Esophagus muscularis mucosa (tissue), 4 donors: Measurements from ENCODE around the gene DNAH12. TPM values are rescaled to one million over a fixed set of nuclear protein-coding genes. Genes with fewer than 3 reads are reported as not detected.

Experiments
- DNase-seq: peaks from one replicate; pipeline ENCODE4 v3.0.0-alpha.2; 2017; ENCODE audit errors: extremely low spot score
- H3K27ac ChIP-seq, 4 donors: fragments of 200-600 bp; sonication (generic); replicated peaks in 1 of 4; 1 replicate in 3 of 4; 2 replicates in 1 of 4; pipeline ENCODE4 v1.5.1; 2016 to 2019; ENCODE audit warnings: mild to moderate bottlenecking in 1 of 4
- H3K27me3 ChIP-seq, 4 donors: fragments of 200-600 bp; sonication (generic); one replicate each; pipeline versions ENCODE4 v1.5.1 to v1.6.0; 2016 to 2019
- H3K36me3 ChIP-seq, 4 donors: fragments of 200-600 bp; sonication (generic); one replicate each; pipeline ENCODE4 v1.5.1; 2016 to 2019
- H3K4me1 ChIP-seq, 4 donors: fragments of 200-600 bp; sonication (generic); one replicate each; pipeline ENCODE4 v1.5.1; 2016 to 2019
- H3K4me3 ChIP-seq, 4 donors: fragments of 200-600 bp; sonication (generic); 1 replicate in 2 of 4; 2 replicates in 2 of 4; pipeline ENCODE4 v1.5.1; 2016 to 2019; ENCODE audit warnings: mild to moderate bottlenecking in 4 of 4, moderate library complexity in 1 of 4
- H3K9me3 ChIP-seq, 4 donors: fragments of 200-600 bp; sonication (generic); 1 replicate in 3 of 4; 2 replicates in 1 of 4; pipeline ENCODE4 v1.5.1; 2016 to 2019
- EP300 ChIP-seq: sonication (generic); formaldehyde crosslinking; IDR thresholded peaks from one replicate; pipeline ENCODE4 v1.6.1; 2017; ENCODE audit warnings: antibody characterized with exemption
- POLR2A ChIP-seq: fragments of 450-650 bp; IDR thresholded peaks from one replicate; pipeline ENCODE4 v1.6.1; 2017; ENCODE audit warnings: antibody characterized with exemption, moderate library complexity, mild to moderate bottlenecking, low read depth
- POLR2AphosphoS5 ChIP-seq, 2 donors: sonication (generic); formaldehyde crosslinking; IDR thresholded peaks; one replicate each; pipeline ENCODE4 v1.6.1; 2017; ENCODE audit warnings: antibody characterized with exemption in 2 of 2
- WGBS: methylation state at CpG from one replicate; pipeline ENCODE4 v1.1.5; 2018; 5-methylcytosine and 5-hydroxymethylcytosine counted together
- intact Hi-C: fragments of 100-400 bp; cut with DNase I; formaldehyde crosslinking; loops from one replicate; pipeline ENCODE4 v1.15.1; 2023
- total RNA-seq, 4 donors: library from RNA; depleted of rRNA; stranded (reverse); fragments of >200 nt; gene quantifications; one replicate each; pipeline versions ENCODE4 v1.1.0 to v1.2.1, GENCODE V29; 2016
- TF ChIP-seq, protein P1 (sequence below), 3 experiments: fragments of 200-600 bp in 2 of 3; fragments of 450-650 bp in 1 of 3; sonication (generic) in 2 of 3; IDR thresholded peaks; one replicate each; pipeline ENCODE4 v1.5.1; 2017 to 2019; ENCODE audit warnings: antibody characterized with exemption in 3 of 3, mild to moderate bottlenecking in 2 of 3, moderate library complexity in 1 of 3

The DNAH12 gene
- total RNA-seq, 4 donors from 2014 or later: under 0.01 to 0.39 TPM; not detected in 2

DNA sequence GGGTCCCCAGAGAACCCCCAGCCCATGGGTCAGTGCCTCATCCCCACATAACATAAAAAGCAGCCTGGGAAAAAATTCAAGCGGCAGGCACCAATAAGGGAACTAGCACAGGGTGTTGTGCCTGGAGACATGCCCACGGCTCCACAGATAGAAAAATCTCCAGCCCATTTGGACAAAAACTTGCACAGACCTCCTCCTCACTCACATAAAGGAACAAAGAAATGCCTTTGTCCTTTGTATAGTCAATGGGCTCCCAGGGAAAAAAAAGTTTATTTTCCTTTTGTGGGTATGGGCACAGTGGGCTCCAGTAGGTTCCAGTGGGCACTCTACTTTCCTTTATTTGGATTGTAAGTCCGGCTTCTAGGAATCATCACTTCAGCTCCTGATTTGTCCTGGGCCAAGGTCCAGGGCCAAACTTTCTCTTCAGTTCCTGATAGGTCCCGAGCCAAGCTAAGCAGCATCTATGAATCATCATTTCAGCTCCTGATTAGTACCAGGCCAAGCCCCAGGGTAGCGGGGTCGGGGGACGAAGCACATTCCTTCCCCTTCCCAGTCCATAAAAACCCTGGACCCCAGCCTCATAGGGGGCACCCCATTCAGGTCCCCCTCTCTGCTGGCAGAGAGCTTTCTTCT, 1.6 kb upstream of the DNAH12 start:
- H3K4me3 ChIP-seq: no peak overlapping the region
- WGBS: 85% methylated on average over 7 of the region's 7 CpGs
- TF ChIP-seq EP300 (no peak), POLR2AphosphoS5 (IDR thresholded peaks at IDR 0.05) (no peak), POLR2A (no peak)
- TF ChIP-seq, protein P1, sequence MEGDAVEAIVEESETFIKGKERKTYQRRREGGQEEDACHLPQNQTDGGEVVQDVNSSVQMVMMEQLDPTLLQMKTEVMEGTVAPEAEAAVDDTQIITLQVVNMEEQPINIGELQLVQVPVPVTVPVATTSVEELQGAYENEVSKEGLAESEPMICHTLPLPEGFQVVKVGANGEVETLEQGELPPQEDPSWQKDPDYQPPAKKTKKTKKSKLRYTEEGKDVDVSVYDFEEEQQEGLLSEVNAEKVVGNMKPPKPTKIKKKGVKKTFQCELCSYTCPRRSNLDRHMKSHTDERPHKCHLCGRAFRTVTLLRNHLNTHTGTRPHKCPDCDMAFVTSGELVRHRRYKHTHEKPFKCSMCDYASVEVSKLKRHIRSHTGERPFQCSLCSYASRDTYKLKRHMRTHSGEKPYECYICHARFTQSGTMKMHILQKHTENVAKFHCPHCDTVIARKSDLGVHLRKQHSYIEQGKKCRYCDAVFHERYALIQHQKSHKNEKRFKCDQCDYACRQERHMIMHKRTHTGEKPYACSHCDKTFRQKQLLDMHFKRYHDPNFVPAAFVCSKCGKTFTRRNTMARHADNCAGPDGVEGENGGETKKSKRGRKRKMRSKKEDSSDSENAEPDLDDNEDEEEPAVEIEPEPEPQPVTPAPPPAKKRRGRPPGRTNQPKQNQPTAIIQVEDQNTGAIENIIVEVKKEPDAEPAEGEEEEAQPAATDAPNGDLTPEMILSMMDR (IDR thresholded peaks at IDR 0.05): no peak

DNA sequence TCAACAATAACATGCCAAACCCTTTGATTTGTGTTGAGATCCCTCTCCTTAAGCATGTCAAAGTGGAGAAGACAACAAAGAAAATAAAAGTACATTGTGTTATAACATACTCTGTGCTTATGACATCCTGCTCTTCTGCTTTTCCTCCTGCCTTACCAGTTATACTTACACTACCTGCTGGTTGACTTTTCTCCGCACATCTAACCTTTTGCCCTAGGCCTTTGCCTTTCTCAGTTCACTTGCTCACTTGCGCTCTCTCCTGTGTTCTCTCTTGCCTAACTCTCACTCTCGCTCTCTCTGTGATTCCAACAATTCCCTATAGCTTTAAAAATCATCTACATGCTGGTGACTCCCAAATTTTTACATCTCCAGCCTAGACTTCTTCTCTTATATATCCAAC, 5.7 kb downstream of the DNAH12 start:
- Histone ChIP-seq H3K4me3 (no peak overlapping the region), H3K27me3 (peaks cover 0 to 6% (median 0%) of the 10 kb centered on the region in 4 donors), H3K9me3 (no peaks in the 10 kb centered on the region), H3K4me1 (no peaks in the 10 kb centered on the region), H3K27ac (no peak overlapping the region), H3K36me3 (no peaks in the 10 kb centered on the region)
- intact Hi-C loops: no loop called here
- no peak for DNase-seq
- WGBS: 99% methylated on average over 3 of the region's 3 CpGs
- TF ChIP-seq EP300 (no peak), POLR2A (no peak), POLR2AphosphoS5 (IDR thresholded peaks at IDR 0.05) (no peak)
- TF ChIP-seq, protein P1 (IDR thresholded peaks at IDR 0.05): no peak

More for the DNA sequence above, 1.6 kb upstream of the DNAH12 start:
- H3K36me3 ChIP-seq: no peaks in the 10 kb centered on the region
- intact Hi-C loops: no loop called here
- DNase-seq: no peak
- H3K4me1 ChIP-seq: peaks cover 10 to 15% (median 12%) of the 10 kb centered on the region in 4 donors
- peaks cover 0 to 14% (median 2%) of the 10 kb centered on the region in 4 donors for H3K27me3 ChIP-seq
- no peaks in the 10 kb centered on the region for H3K9me3 ChIP-seq
- no peak overlapping the region for H3K27ac ChIP-seq

DNA sequence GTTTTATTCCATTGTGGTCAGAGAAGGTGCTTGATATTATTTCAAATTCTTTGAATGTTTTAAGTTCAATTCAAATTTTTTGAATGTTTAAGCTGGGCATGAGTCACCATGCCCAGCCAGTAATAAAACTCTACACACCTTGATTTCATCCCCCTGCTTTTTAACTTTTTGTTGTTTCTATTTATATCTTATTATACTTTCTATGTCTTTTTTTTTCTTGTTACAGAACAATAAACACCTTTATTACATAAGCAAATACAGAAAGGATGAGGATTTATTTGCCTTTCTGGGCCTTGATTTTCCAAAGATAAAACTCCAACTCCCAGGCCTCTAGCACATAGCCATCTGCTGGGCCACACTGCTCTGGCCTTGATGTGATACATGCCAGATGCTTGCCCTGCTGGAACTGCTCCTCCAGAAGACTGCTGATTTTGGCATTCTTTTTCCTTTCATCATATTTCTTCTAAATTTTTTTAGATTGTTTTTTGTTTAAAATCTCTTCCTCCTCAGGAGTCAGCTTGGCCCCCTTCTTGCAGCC, 14.0 kb downstream of the DNAH12 start:
- Histone ChIP-seq H3K27me3 (no peaks in the 10 kb centered on the region), H3K27ac (no peak overlapping the region), H3K4me1 (no peaks in the 10 kb centered on the region), H3K4me3 (no peak overlapping the region), H3K36me3 (no peaks in the 10 kb centered on the region), H3K9me3 (no peaks in the 10 kb centered on the region)
- DNase-seq: no peak
- TF ChIP-seq POLR2A (no peak), POLR2AphosphoS5 (IDR thresholded peaks at IDR 0.05) (no peak), EP300 (no peak)
- intact Hi-C loops: no loop called here

DNA sequence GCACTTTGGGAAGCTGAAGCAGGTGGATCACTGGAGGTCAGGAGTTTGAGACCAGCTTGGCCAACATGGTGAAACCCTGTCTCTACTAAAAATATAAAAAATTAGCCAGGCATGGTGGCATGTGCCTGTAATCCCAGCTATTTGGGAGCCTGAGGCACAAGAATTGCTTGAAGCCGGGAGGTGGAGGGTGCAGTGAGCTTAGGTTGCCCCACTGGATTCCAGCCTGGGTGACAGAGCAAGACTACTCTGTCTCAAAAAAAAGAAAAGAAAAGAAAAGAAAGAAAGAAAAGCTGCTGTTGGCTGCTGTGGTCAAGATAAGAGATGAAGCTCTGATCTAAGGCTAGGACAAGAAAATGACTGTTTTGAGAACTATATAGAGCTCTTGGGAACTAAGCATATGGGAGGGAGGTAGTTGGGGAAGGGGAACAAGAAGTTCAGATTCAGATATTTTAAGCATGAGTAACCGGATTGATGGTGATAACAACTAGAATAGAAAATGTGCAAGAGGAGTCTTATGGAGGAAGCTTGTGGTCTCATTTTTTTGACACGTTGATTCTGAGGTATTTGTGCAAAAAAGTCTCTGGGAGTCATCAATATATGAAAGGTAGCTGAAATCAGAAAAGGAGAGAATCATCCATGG, 25.7 kb downstream of the DNAH12 start:
- intact Hi-C loops: no loop called here
- no peak for DNase-seq
- Histone ChIP-seq H3K4me1 (no peaks in the 10 kb centered on the region), H3K9me3 (no peaks in the 10 kb centered on the region), H3K36me3 (no peaks in the 10 kb centered on the region), H3K27ac (no peak overlapping the region), H3K4me3 (no peak overlapping the region), H3K27me3 (peaks cover 0 to 3% (median 0%) of the 10 kb centered on the region in 4 donors)
- 72% methylated on average over 3 of the region's 3 CpGs for WGBS
- TF ChIP-seq POLR2A: no peak
- no peak for TF ChIP-seq EP300
- TF ChIP-seq, protein P1 (IDR thresholded peaks at IDR 0.05): no peak
- no peak for TF ChIP-seq POLR2AphosphoS5 (IDR thresholded peaks at IDR 0.05)

DNA sequence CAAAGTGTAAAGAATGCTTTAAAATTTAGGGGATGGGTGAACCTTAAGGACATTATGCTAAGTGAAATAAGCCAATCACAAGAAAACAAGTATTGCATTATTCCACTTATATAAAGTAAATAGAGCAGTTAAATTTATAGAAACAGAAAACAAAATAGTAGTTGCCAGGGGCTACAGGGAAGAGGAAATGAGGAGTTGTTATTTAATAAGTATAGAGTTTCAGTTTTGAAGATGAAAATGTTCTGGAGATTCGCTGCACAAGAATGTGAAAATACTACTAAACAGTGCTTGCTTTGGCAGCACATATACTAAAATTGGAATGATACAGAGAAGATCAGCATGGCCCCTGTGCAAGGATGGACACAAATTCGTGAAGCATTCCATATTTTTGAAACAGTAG, 32.0 kb downstream of the DNAH12 start:
- intact Hi-C loops: no loop called here
- Histone ChIP-seq H3K36me3 (no peaks in the 10 kb centered on the region), H3K9me3 (no peaks in the 10 kb centered on the region), H3K4me3 (no peak overlapping the region), H3K27me3 (no peaks in the 10 kb centered on the region), H3K27ac (no peak overlapping the region), H3K4me1 (no peaks in the 10 kb centered on the region)
- TF ChIP-seq EP300: no peak
- no peak for TF ChIP-seq POLR2AphosphoS5 (IDR thresholded peaks at IDR 0.05)
- TF ChIP-seq POLR2A: no peak
- TF ChIP-seq, protein P1 (IDR thresholded peaks at IDR 0.05): no peak
- DNase-seq: no peak
- 58% methylated on average over 2 of the region's 2 CpGs for WGBS
